Endometrial microvascular endothelial cells (primary cell): Measurements from ENCODE around the gene ARF3. TPM values are rescaled to one million over a fixed set of nuclear protein-coding genes. Genes with fewer than 3 reads are reported as not detected.

Experiments
- in situ Hi-C: cut with HindIII; loops from 2 replicates; pipeline ENCODE4 v1.10.0; 2017; ENCODE audit warnings: low sequenced_read_pairs, low pct_unique_long_range_greater_than_20kb; ENCODE audit errors: inconsistent ontology term
- total RNA-seq: library from RNA; depleted of rRNA; stranded (reverse); fragments of >200 nt; gene quantifications from one replicate; pipeline ENCODE4 v1.2.3, GENCODE V29; 2015; ENCODE audit errors: inconsistent ontology term

Gene ARF3
- total RNA-seq, 1 donor from 2014 or later = 114 TPM

GRCh38 chr12:48901278-48901677 is 56.0 kb downstream of the ARF3 start:
- in situ Hi-C loops = no loop called here

GRCh38 chr12:48899651-48900050 is 57.6 kb downstream of the ARF3 start:
- in situ Hi-C loops = no loop called here

DNA sequence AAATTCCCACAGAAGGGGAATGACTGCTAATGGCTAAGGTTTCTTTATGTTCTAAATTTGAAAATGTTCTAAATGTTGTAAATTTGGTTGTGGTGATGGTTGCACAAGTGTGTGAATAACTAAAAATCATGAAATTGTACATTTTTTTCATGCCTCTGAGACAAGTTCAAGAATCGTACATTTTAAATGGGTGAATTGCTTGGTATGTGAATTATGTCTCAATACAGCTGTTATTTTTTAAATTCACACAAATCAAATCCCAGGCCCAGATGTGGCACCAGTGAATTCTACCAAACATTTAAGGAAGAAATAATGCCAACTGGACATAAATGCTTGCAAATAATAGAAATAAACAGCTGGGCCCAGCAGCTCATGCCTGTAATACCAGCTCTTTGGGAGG is 63.0 kb downstream of the ARF3 start:
- in situ Hi-C loops = no loop called here

GRCh38 chr12:48890657-48891418 is 66.4 kb downstream of the ARF3 start:
- in situ Hi-C loops = no loop called here

DNA sequence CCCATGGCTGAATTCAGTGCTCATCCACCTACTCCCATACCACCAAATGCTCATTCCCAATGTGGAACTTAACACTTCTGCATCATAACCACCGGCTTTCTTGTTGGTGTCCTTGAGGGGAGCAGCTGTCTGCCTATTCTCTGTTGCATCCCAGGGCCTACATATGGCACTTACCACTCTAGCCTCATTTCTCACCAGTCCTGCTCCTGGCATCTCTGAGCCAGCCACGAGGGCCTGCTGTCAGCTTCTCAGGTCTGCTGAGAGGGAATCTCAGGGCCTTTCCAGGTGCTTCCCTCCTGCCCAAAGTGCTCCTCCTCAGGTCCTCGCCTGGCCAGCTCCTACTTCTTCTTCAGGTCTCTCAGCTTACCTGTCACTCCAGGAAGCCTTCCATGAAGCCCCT is 67.6 kb downstream of the ARF3 start:
- in situ Hi-C loops = no loop called here

Other genes starting within 250 kb of the ARF3 start
- gene CCNT1, start 240.8 kb downstream of the ARF3 start, total RNA-seq = 14.6 TPM
- 15.6 TPM for gene ADCY6, start 168.4 kb downstream of the ARF3 start, total RNA-seq
- 12.1 TPM for gene CACNB3, start 139.0 kb downstream of the ARF3 start, total RNA-seq
- 86.7 TPM for gene DDX23, start 105.3 kb downstream of the ARF3 start, total RNA-seq
- 4.2 TPM for gene RND1, start 91.6 kb downstream of the ARF3 start, total RNA-seq
- gene FKBP11, start 32.0 kb downstream of the ARF3 start, total RNA-seq = 53.0 TPM
- not detected for gene WNT10B, start 14.2 kb upstream of the ARF3 start, total RNA-seq
- gene WNT1, start 20.8 kb upstream of the ARF3 start, total RNA-seq = not detected
- gene DDN, start 41.9 kb upstream of the ARF3 start, total RNA-seq = 0.93 TPM
- gene PRKAG1, start 61.3 kb upstream of the ARF3 start, total RNA-seq = 87.2 TPM
- gene KMT2D, start 103.3 kb upstream of the ARF3 start, total RNA-seq = 23.4 TPM
- gene RHEBL1, start 112.5 kb upstream of the ARF3 start, total RNA-seq = 0.46 TPM
- gene DHH, start 137.3 kb upstream of the ARF3 start, total RNA-seq = 6.2 TPM
- gene LMBR1L, start 153.4 kb upstream of the ARF3 start, total RNA-seq = 59.4 TPM
- 4,601 TPM for gene TUBA1B, start 173.9 kb upstream of the ARF3 start, total RNA-seq
- gene TUBA1A, start 231.6 kb upstream of the ARF3 start, total RNA-seq = 848 TPM